ENCODE data around the gene SCAP. TPM values are rescaled to one million over a fixed set of nuclear protein-coding genes. Genes with fewer than 3 reads are reported as not detected.

The SCAP gene
- total and polyA plus RNA-seq, 2 experiments from 2014 or later: 87.6 to 140 TPM

GRCh38 chr3:47412453-47412756 is 63.3 kb downstream of the SCAP start:
- DNase-seq (ENCODE audit: low read depth in 1 of 2, low spot score in 1 of 2): no peak
- no peaks in the 10 kb centered on the region for H3K27me3 ChIP-seq
- H3K36me3 ChIP-seq: peaks cover 30% of the 10 kb centered on the region
- H3K9me3 ChIP-seq (ENCODE audit: low read depth): no peaks in the 10 kb centered on the region
- no peak overlapping the region for H3K4me3 ChIP-seq
- H3K27ac ChIP-seq: no peak overlapping the region
- no peaks in the 10 kb centered on the region for H3K4me1 ChIP-seq (ENCODE audit: low read depth)
- TF ChIP-seq CTCF (IDR thresholded peaks at IDR 0.05; ENCODE audit: low read depth, low read length): no peak

- no peak overlapping the region for H3K27ac ChIP-seq
- H3K4me1 ChIP-seq (ENCODE audit: low read depth): no peaks in the 10 kb centered on the region
- H3K27me3 ChIP-seq: no peaks in the 10 kb centered on the region
- H3K36me3 ChIP-seq: peaks cover 30% of the 10 kb centered on the region
- no peak overlapping the region for H3K4me3 ChIP-seq
- no peak for DNase-seq (ENCODE audit: low read depth in 1 of 2, low spot score in 1 of 2)
- TF ChIP-seq CTCF (IDR thresholded peaks at IDR 0.05; ENCODE audit: low read depth, low read length): no peak
- no peaks in the 10 kb centered on the region for H3K9me3 ChIP-seq (ENCODE audit: low read depth)
Measured at GRCh38 chr3:47411696-47412452, 63.9 kb downstream of the SCAP start.

GRCh38 chr3:47410801-47411646 is 64.7 kb downstream of the SCAP start:
- no peaks in the 10 kb centered on the region for H3K9me3 ChIP-seq (ENCODE audit: low read depth)
- no peak for TF ChIP-seq CTCF (IDR thresholded peaks at IDR 0.05; ENCODE audit: low read depth, low read length)
- no peaks in the 10 kb centered on the region for H3K4me1 ChIP-seq (ENCODE audit: low read depth)
- H3K36me3 ChIP-seq: peaks cover 30% of the 10 kb centered on the region
- H3K27me3 ChIP-seq: no peaks in the 10 kb centered on the region
- no peak overlapping the region for H3K27ac ChIP-seq
- H3K4me3 ChIP-seq: no peak overlapping the region
- no peak for DNase-seq (ENCODE audit: low read depth in 1 of 2, low spot score in 1 of 2)

- Histone ChIP-seq H3K4me3 (no peak overlapping the region), H3K36me3 (peaks cover 29% of the 10 kb centered on the region), H3K27me3 (no peaks in the 10 kb centered on the region), H3K4me1 (ENCODE audit: low read depth) (peaks cover under 1% of the 10 kb centered on the region), H3K27ac (no peak overlapping the region), H3K9me3 (ENCODE audit: low read depth) (no peaks in the 10 kb centered on the region)
- TF ChIP-seq CTCF (IDR thresholded peaks at IDR 0.05; ENCODE audit: low read depth, low read length): no peak
- DNase-seq (ENCODE audit: low read depth in 1 of 2, low spot score in 1 of 2): no peak
Measured at GRCh38 chr3:47410417-47410720, 65.4 kb downstream of the SCAP start.

- Histone ChIP-seq H3K4me1 (ENCODE audit: low read depth) (peaks cover 5% of the 10 kb centered on the region), H3K36me3 (peaks cover 26% of the 10 kb centered on the region), H3K27ac (no peak overlapping the region), H3K9me3 (ENCODE audit: low read depth) (no peaks in the 10 kb centered on the region), H3K27me3 (no peaks in the 10 kb centered on the region), H3K4me3 (no peak overlapping the region)
- TF ChIP-seq CTCF (IDR thresholded peaks at IDR 0.05; ENCODE audit: low read depth, low read length): no peak
- DNase-seq (ENCODE audit: low read depth in 1 of 2, low spot score in 1 of 2): no peak
Measured at GRCh38 chr3:47409688-47410416, 65.9 kb downstream of the SCAP start.

Data from cardiac muscle cell (in vitro differentiated cells and primary cell).